ENCODE measurements around the gene CMTM3. TPM values are rescaled to one million over a fixed set of nuclear protein-coding genes. Genes with fewer than 3 reads are reported as not detected.

The CMTM3 gene
- polyA plus RNA-seq, 1 of the 3 experiments (the other 2 are of a cell fraction), result 69.4 TPM

GRCh38 chr16:66658143-66658859, 53.8 kb downstream of the CMTM3 start:
- TF ChIP-seq RXRA (IDR thresholded peaks at IDR 0.05; ENCODE audit: borderline replicate concordance, low read depth) (no peak), TCF12 (IDR thresholded peaks at IDR 0.05) (no peak), POLR2AphosphoS5 (IDR thresholded peaks at IDR 0.05; ENCODE audit: low read depth, low read length) (no peak), SMC3 (IDR thresholded peaks at IDR 0.05; ENCODE audit: low read depth, low read length) (no peak), NFIC (IDR thresholded peaks at IDR 0.05; ENCODE audit: borderline replicate concordance) (no peak), RFX5 (IDR thresholded peaks at IDR 0.05; ENCODE audit: low read length) (no peak), TAF1 (IDR thresholded peaks at IDR 0.05; ENCODE audit: borderline replicate concordance, low read depth, low read length) (no peak), EP300 (IDR thresholded peaks at IDR 0.05; ENCODE audit: borderline replicate concordance in 1 of 2, low read depth in 1 of 2, low read length in 1 of 2) (no peak), SIN3A (IDR thresholded peaks at IDR 0.05; ENCODE audit: borderline replicate concordance, low read depth, low read length) (no peak), USF2 (IDR thresholded peaks at IDR 0.05; ENCODE audit: borderline replicate concordance, low read depth, low read length) (no peak), FOXM1 (IDR thresholded peaks at IDR 0.05; ENCODE audit: low read depth) (no peak), EZH2phosphoT487 (IDR thresholded peaks at IDR 0.05; ENCODE audit: borderline replicate concordance, low read depth) (no peak), CHD2 (IDR thresholded peaks at IDR 0.05; ENCODE audit: low read length, partially characterized antibody) (no peak), GABPA (IDR thresholded peaks at IDR 0.05; ENCODE audit: low read depth) (no peak), USF1 (IDR thresholded peaks at IDR 0.05; ENCODE audit: borderline replicate concordance, low read depth) (no peak)
- POLR2A ChIA-PET, result no interaction called here
- no peak for DNase-seq
- Histone ChIP-seq H3K4me1 (ENCODE audit: control insufficient read depth in 1 of 2, insufficient read depth in 2 of 2, low read depth in 1 of 2, low read length in 1 of 2) (peaks cover 20 to 26% of the 10 kb centered on the region in 2 experiments), H3K79me2 (ENCODE audit: insufficient read depth) (peaks cover 62% of the 10 kb centered on the region; the same call in 1 of the 2 replicates), H3K27me3 (ENCODE audit: insufficient read depth) (no peaks in the 10 kb centered on the region), H3K4me3 (ENCODE audit: low read depth in 2 of 2, low read length in 1 of 2) (no peak overlapping the region), H3K9me2 (no peaks in the 10 kb centered on the region), H3K27ac (ENCODE audit: low read depth in 2 of 2, low read length in 1 of 2) (no peak overlapping the region), H2AFZ (ENCODE audit: low read depth) (no peak overlapping the region), H3K36me3 (replicated peaks in 1 of 2; ENCODE audit: control insufficient read depth in 1 of 2, insufficient read depth in 2 of 2, low read length in 1 of 2) (no peaks in the 10 kb centered on the region), H3K9ac (no peak overlapping the region), H3K9me3 (no peaks in the 10 kb centered on the region), H4K20me1 (ENCODE audit: insufficient read depth) (no peaks in the 10 kb centered on the region), H3K4me2 (no peak overlapping the region), H3F3A (replicated peaks; ENCODE audit: insufficient read depth) (peaks cover 34% of the 10 kb centered on the region)
- 90% methylated on average over 6 of the region's 6 CpGs for WGBS (ENCODE audit: low lambda C conversion rate)
- CTCF ChIA-PET, result interaction anchor here (0.9 to 1.8 kb wide), 3 partner anchors 8 to 210 kb away, joined by 3 to 10 read pairs (median 3); no protein-coding TSS in a partner anchor

GRCh38 chr16:66658860-66659190, 54.3 kb downstream of the CMTM3 start:
- Histone ChIP-seq H3K4me3 (ENCODE audit: low read depth in 2 of 2, low read length in 1 of 2) (no peak overlapping the region), H3K9ac (no peak overlapping the region), H3K9me2 (no peaks in the 10 kb centered on the region), H3K79me2 (ENCODE audit: insufficient read depth) (peaks cover 63% of the 10 kb centered on the region; the same call in 1 of the 2 replicates), H3F3A (replicated peaks; ENCODE audit: insufficient read depth) (peaks cover 34% of the 10 kb centered on the region), H2AFZ (ENCODE audit: low read depth) (no peak overlapping the region), H4K20me1 (ENCODE audit: insufficient read depth) (no peaks in the 10 kb centered on the region), H3K36me3 (replicated peaks in 1 of 2; ENCODE audit: control insufficient read depth in 1 of 2, insufficient read depth in 2 of 2, low read length in 1 of 2) (no peaks in the 10 kb centered on the region), H3K9me3 (no peaks in the 10 kb centered on the region), H3K27me3 (ENCODE audit: insufficient read depth) (no peaks in the 10 kb centered on the region), H3K4me2 (no peak overlapping the region), H3K27ac (ENCODE audit: low read depth in 2 of 2, low read length in 1 of 2) (no peak overlapping the region), H3K4me1 (ENCODE audit: control insufficient read depth in 1 of 2, insufficient read depth in 2 of 2, low read depth in 1 of 2, low read length in 1 of 2) (peaks cover 20 to 26% of the 10 kb centered on the region in 2 experiments)
- 98% methylated on average over 5 of the region's 5 CpGs for WGBS (ENCODE audit: low lambda C conversion rate)
- TF ChIP-seq RCOR1 (IDR thresholded peaks at IDR 0.05; ENCODE audit: low read length) (no peak), REST (IDR thresholded peaks at IDR 0.05; ENCODE audit: low read depth, low read length) (no peak), TCF12 (IDR thresholded peaks at IDR 0.05) (no peak), PBX3 (IDR thresholded peaks at IDR 0.05) (no peak), NRF1 (IDR thresholded peaks at IDR 0.05; ENCODE audit: low read depth, low read length) (no peak), CHD2 (IDR thresholded peaks at IDR 0.05; ENCODE audit: low read length, partially characterized antibody) (no peak), FOXJ3 (CRISPR knock-in tag; IDR thresholded peaks at IDR 0.05) (no peak), ELF1 (IDR thresholded peaks at IDR 0.05) (no peak)
- ChIA-PET POLR2A (no interaction called here), CTCF (interaction anchor here (1.2 to 1.8 kb wide), 2 partner anchors 8 to 15 kb away, joined by 3 to 10 read pairs; no protein-coding TSS in a partner anchor)
- DNase-seq, result no peak

All from SK-N-SH (cell line).